ENCODE data around the gene SFMBT1.

GRCh38 chr3:52889901-52890300 is 156.0 kb downstream of the SFMBT1 start:
- no peak for TF ChIP-seq POLR2A (IDR thresholded peaks at IDR 0.05)
- TF ChIP-seq, protein P1, sequence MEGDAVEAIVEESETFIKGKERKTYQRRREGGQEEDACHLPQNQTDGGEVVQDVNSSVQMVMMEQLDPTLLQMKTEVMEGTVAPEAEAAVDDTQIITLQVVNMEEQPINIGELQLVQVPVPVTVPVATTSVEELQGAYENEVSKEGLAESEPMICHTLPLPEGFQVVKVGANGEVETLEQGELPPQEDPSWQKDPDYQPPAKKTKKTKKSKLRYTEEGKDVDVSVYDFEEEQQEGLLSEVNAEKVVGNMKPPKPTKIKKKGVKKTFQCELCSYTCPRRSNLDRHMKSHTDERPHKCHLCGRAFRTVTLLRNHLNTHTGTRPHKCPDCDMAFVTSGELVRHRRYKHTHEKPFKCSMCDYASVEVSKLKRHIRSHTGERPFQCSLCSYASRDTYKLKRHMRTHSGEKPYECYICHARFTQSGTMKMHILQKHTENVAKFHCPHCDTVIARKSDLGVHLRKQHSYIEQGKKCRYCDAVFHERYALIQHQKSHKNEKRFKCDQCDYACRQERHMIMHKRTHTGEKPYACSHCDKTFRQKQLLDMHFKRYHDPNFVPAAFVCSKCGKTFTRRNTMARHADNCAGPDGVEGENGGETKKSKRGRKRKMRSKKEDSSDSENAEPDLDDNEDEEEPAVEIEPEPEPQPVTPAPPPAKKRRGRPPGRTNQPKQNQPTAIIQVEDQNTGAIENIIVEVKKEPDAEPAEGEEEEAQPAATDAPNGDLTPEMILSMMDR (IDR thresholded peaks at IDR 0.05): no peak
